ENCODE measurements around the gene RAD51B. TPM values are rescaled to one million over a fixed set of nuclear protein-coding genes. Genes with fewer than 3 reads are reported as not detected.

RAD51B gene
- total and polyA plus RNA-seq, 9 of the 15 experiments (the other 6 are each of a cell fraction or from before 2014, with no cell fraction given) = 8.5 to 17.3 (median 11.3) TPM

GRCh38 chr14:67819563-67820421 is at the start of gene RAD51B (continued):
- no peak for TF ChIP-seq ZNF699 (CRISPR knock-in tag; IDR thresholded peaks at IDR 0.05; ENCODE audit: insufficient replicate concordance)
- no peak for TF ChIP-seq SRSF9 (IDR thresholded peaks at IDR 0.05; ENCODE audit: borderline replicate concordance, low read depth, low read length)
- TF ChIP-seq XRCC3 (IDR thresholded peaks at IDR 0.05) = no peak
- TF ChIP-seq BCLAF1 (IDR thresholded peaks at IDR 0.05; ENCODE audit: borderline replicate concordance in 1 of 2, control insufficient read depth in 1 of 2, low read depth in 2 of 2, low read length in 1 of 2) = no peak
- TF ChIP-seq SIN3A (IDR thresholded peaks at IDR 0.05; ENCODE audit: borderline replicate concordance in 2 of 2, control insufficient read depth in 1 of 2, low read depth in 2 of 2, low read length in 2 of 2) = peak; percentile 15 to 63; a peak in 1 of 4 replicates
- TF ChIP-seq ZNF253 (CRISPR knock-in tag; conservative IDR thresholded peaks at IDR 0.05) = no peak
- no peak for TF ChIP-seq MECOM (CRISPR knock-in tag; IDR thresholded peaks at IDR 0.05)
- peak; percentile 99 for TF ChIP-seq MBD2 (IDR thresholded peaks at IDR 0.05; ENCODE audit: borderline replicate concordance, low read depth)
- no peak for TF ChIP-seq HDAC2 (IDR thresholded peaks at IDR 0.05)
- TF ChIP-seq ZNF830 (CRISPR knock-in tag; IDR thresholded peaks at IDR 0.05) = no peak
- TF ChIP-seq HCFC1 (IDR thresholded peaks at IDR 0.05; ENCODE audit: low read depth, low read length) = peak; percentile 95
- no peak for TF ChIP-seq ZBTB49 (CRISPR knock-in tag; IDR thresholded peaks at IDR 0.05; ENCODE audit: borderline replicate concordance)

All from K562 (cell line).